MCF 10A (cell line): Measurements from ENCODE around the gene CCM2L. TPM values are rescaled to one million over a fixed set of nuclear protein-coding genes. Genes with fewer than 3 reads are reported as not detected.

Experiments used
- BruUV-seq: library from RNA; stranded (reverse); fragments of 400-500 nt; replicated peaks from 2 replicates; lab custom pipeline; 2021; lab: Mats Ljungman, UMichigan
- CTCF ChIA-PET: fragments of 300-600 bp; sonication (Branson Sonifier 250); formaldehyde crosslinking; extraction: SDS; loops from one replicate; lab custom pipeline; 2021; ENCODE audit warnings: antibody characterized with exemption, inconsistent platforms; lab: Yijun Ruan, JAX
- POLR2A ChIA-PET: fragments of 300-600, 350-650 bp; sonication (Branson Sonifier 250); formaldehyde crosslinking; extraction: SDS; loops from one replicate; lab custom pipeline; 2020; ENCODE audit warnings: antibody characterized with exemption, inconsistent platforms; lab: Yijun Ruan, JAX
- DNase-seq: peaks from one replicate; pipeline ENCODE4 v3.0.0-alpha.2; 2018; ENCODE audit not compliant: unreplicated experiment
- H3K27ac Mint-ChIP-seq: one replicate; pipeline ENCODE4 v1.8.0; 2022; ENCODE audit warnings: mild to moderate bottlenecking, low read depth, mixed read lengths; ENCODE audit not compliant: unreplicated experiment
- H3K27me3 Mint-ChIP-seq: one replicate; pipeline ENCODE4 v1.8.0; 2022; ENCODE audit warnings: mixed read lengths; ENCODE audit not compliant: insufficient read depth, unreplicated experiment
- H3K36me3 Mint-ChIP-seq: one replicate; pipeline ENCODE4 v1.8.0; 2022; ENCODE audit warnings: mild to moderate bottlenecking, moderate library complexity, mixed read lengths; ENCODE audit not compliant: insufficient read depth, unreplicated experiment
- H3K4me1 Mint-ChIP-seq: one replicate; pipeline ENCODE4 v1.8.0; 2022; ENCODE audit warnings: mixed read lengths; ENCODE audit not compliant: insufficient read depth, unreplicated experiment
- H3K4me3 Mint-ChIP-seq: one replicate; pipeline ENCODE4 v1.8.0; 2022; ENCODE audit warnings: mild to moderate bottlenecking, moderate library complexity, mixed read lengths; ENCODE audit not compliant: unreplicated experiment
- H3K9me3 Mint-ChIP-seq: one replicate; pipeline ENCODE4 v1.8.0; 2022; ENCODE audit warnings: mixed read lengths; ENCODE audit not compliant: unreplicated experiment
- intact Hi-C: fragments of 100-400 bp; cut with micrococcal nuclease; formaldehyde crosslinking; loops from 2 replicates; pipeline ENCODE4 v1.14.1; 2022
- total RNA-seq: library from RNA; stranded (reverse); gene quantifications from 2 replicates; pipeline ENCODE4 v1.2.3, GENCODE V29; 2022
- TF ChIP-seq, protein P1 (sequence below): fragments of 200-600 bp; IDR thresholded peaks from one replicate; pipeline ENCODE4 v1.8.0; 2022; ENCODE audit warnings: antibody characterized with exemption, mild to moderate bottlenecking; ENCODE audit not compliant: unreplicated experiment

CCM2L gene
- total RNA-seq, 1 experiment from 2014 or later = not detected

DNA sequence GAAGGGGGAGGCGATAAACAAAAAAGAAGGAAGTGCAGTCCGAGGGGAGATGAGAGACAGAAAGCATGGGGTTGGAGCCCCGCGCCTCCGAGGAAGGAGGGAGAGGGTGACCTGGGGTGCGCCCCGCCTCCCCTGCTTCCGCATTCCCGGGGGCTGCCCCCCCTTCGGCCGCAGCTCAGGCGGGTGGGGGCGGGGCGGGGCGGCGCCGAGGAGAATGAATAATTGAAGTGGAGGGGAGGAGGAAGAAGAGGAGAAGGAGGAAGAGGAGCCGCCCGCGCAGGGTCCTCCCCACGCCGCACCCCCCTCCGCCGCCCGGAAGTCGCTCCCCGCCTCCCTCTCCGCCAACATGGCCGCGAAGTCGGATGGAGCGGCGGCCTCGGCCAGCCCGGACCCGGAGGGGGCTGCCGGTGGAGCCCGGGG, 42.4 kb upstream of the CCM2L start, which contains the start of gene XKR7:
Gene XKR7 (plus strand): TSS at position 322 of the 420 bp plus-strand sequence. CDS start 25 bp downstream, at position 347.
- DNase-seq = no peak
- TF ChIP-seq, protein P1, sequence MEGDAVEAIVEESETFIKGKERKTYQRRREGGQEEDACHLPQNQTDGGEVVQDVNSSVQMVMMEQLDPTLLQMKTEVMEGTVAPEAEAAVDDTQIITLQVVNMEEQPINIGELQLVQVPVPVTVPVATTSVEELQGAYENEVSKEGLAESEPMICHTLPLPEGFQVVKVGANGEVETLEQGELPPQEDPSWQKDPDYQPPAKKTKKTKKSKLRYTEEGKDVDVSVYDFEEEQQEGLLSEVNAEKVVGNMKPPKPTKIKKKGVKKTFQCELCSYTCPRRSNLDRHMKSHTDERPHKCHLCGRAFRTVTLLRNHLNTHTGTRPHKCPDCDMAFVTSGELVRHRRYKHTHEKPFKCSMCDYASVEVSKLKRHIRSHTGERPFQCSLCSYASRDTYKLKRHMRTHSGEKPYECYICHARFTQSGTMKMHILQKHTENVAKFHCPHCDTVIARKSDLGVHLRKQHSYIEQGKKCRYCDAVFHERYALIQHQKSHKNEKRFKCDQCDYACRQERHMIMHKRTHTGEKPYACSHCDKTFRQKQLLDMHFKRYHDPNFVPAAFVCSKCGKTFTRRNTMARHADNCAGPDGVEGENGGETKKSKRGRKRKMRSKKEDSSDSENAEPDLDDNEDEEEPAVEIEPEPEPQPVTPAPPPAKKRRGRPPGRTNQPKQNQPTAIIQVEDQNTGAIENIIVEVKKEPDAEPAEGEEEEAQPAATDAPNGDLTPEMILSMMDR = no peak
- ChIA-PET POLR2A (no interaction called here), CTCF (interaction anchor here (0.9 to 3.2 kb wide), 6 partner anchors 8 to 143 kb away, joined by 3 to 29 read pairs (median 4); partner anchors contain the start of gene PDRG1)
- Mint-ChIP-seq H3K4me1 (no peaks in the 10 kb centered on the region), H3K27me3 (peaks cover 95% of the 10 kb centered on the region), H3K27ac (no peak within 1 kb of the TSS), H3K36me3 (no peaks in the 10 kb centered on the region), H3K4me3 (no peak within 1 kb of the TSS), H3K9me3 (no peaks in the 10 kb centered on the region)
- BruUV-seq = no TSS peak
- intact Hi-C loops = no loop called here

DNA sequence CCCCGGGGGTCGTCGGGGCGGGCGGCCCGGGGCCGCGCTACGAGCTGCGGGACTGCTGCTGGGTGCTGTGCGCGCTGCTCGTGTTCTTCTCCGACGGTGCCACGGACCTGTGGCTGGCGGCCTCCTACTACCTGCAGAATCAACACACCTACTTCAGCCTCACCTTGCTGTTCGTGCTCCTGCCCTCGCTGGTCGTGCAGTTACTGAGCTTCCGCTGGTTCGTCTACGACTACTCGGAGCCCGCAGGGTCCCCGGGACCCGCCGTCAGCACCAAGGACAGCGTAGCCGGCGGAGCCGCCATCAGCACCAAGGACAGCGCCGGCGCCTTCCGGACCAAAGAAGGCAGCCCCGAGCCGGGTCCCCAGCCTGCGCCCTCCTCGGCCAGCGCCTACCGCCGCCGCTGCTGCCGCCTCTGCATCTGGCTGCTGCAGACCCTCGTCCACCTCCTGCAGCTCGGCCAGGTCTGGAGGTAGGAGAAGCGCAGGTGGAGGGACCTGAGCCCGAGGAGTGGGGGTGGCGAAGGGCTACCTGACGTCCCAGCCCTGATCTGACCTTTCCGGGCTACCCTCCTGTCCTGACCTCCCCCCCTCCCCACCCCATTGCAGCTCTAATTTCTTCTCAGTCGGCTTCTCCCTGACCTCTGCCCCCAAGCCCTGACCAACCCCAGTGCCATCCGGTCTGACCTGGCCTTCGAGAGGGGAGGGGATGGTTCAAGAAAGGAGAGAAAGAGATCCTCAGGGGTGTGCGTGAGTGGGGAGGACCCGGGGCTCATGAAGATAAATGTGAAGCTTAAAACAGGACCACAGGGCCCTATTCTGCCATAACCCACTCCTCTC, 41.7 kb upstream of the CCM2L start:
- H3K27me3 Mint-ChIP-seq = peaks cover 95% of the 10 kb centered on the region

DNA sequence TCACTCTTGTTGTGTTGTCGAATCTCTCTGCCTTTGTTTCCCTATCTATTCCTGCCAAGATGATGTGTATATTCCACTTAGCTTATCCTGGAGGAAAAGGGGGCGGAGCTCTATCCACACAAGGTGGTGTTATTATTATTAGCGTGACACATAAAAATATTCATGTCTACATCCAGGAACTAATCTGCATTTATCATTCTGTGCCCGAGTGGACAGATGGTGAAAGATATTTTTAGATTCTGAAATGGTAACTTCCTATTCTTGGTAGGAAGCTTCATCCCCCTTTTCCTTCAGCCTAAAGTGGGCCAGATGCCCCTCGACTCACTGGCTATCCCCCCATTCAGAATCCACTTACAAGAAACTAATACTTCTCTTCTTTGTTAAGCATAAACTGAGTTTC, 40.2 kb upstream of the CCM2L start:
- POLR2A ChIA-PET = no interaction called here
- TF ChIP-seq, protein P1 = no peak
- no peak overlapping the region for H3K4me3 Mint-ChIP-seq
- intact Hi-C loops = no loop called here
- H3K9me3 Mint-ChIP-seq = no peaks in the 10 kb centered on the region
- peaks cover 95% of the 10 kb centered on the region for H3K27me3 Mint-ChIP-seq
- no TSS peak for BruUV-seq
- H3K36me3 Mint-ChIP-seq = no peaks in the 10 kb centered on the region
- no peaks in the 10 kb centered on the region for H3K4me1 Mint-ChIP-seq
- H3K27ac Mint-ChIP-seq = no peak overlapping the region
- CTCF ChIA-PET = interaction anchor here (0.6 to 3.2 kb wide), 8 partner anchors 11 to 146 kb away, joined by 3 to 29 read pairs (median 4); partner anchors contain the start of gene PDRG1
- DNase-seq = no peak

More for the DNA sequence above, 41.7 kb upstream of the CCM2L start:
- POLR2A ChIA-PET = interaction anchor here (0.7 kb wide), 1 partner anchor 14 kb away, joined by 3 read pairs; no protein-coding TSS in a partner anchor
- BruUV-seq = no TSS peak
- TF ChIP-seq, protein P1 = no peak
- Mint-ChIP-seq H3K4me1 (no peaks in the 10 kb centered on the region), H3K27ac (no peak overlapping the region), H3K4me3 (no peak overlapping the region), H3K9me3 (no peaks in the 10 kb centered on the region), H3K36me3 (no peaks in the 10 kb centered on the region)
- DNase-seq = peak; percentile 51
- CTCF ChIA-PET = interaction anchor here (0.6 to 3.2 kb wide), 8 partner anchors 9 to 144 kb away, joined by 3 to 29 read pairs (median 4); partner anchors contain the start of gene PDRG1
- intact Hi-C loops = no loop called here

DNA sequence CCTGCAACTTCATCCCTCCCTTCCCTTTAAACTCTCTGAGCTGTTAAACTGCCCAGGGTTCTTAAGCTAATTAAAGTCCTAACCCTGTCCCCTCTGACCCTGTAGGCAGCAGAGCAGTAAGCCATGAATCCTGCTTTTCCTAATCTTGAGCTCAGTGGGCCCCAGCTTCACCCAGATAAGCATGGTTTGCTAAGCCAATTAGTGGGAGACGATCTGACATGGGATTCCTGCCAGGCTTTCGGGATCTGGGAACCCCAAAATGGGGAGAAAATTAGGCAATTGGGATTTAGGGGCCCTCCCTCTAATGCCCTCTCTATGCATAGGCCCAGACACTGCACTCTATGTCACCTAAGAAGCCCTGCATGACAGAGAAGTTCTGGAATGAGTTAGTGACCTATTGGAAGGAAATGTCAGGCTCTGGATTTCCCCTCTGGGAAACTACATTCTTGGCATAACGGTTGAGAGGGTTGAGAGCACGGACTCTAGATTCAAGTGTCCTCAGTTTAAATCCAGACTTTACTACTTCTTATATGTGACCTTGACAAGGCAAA, 37.7 kb upstream of the CCM2L start:
- no TSS peak for BruUV-seq
- no peaks in the 10 kb centered on the region for H3K4me1 Mint-ChIP-seq
- TF ChIP-seq, protein P1 = no peak
- H3K36me3 Mint-ChIP-seq = no peaks in the 10 kb centered on the region
- H3K9me3 Mint-ChIP-seq = no peaks in the 10 kb centered on the region
- no peak for DNase-seq
- ChIA-PET POLR2A (interaction anchor here (1.0 kb wide), 1 partner anchor 10 kb away, joined by 3 read pairs; no protein-coding TSS in a partner anchor), CTCF (interaction anchor here (0.7 to 2.0 kb wide), 5 partner anchors 21 to 149 kb away, joined by 3 to 12 read pairs (median 4); partner anchors contain the start of gene PDRG1)
- no peak overlapping the region for H3K27ac Mint-ChIP-seq
- intact Hi-C loops = no loop called here
- H3K4me3 Mint-ChIP-seq = no peak overlapping the region
- peaks cover 92% of the 10 kb centered on the region for H3K27me3 Mint-ChIP-seq
